Measurements from ENCODE around the gene POLR2E.

POLR2E gene

DNA sequence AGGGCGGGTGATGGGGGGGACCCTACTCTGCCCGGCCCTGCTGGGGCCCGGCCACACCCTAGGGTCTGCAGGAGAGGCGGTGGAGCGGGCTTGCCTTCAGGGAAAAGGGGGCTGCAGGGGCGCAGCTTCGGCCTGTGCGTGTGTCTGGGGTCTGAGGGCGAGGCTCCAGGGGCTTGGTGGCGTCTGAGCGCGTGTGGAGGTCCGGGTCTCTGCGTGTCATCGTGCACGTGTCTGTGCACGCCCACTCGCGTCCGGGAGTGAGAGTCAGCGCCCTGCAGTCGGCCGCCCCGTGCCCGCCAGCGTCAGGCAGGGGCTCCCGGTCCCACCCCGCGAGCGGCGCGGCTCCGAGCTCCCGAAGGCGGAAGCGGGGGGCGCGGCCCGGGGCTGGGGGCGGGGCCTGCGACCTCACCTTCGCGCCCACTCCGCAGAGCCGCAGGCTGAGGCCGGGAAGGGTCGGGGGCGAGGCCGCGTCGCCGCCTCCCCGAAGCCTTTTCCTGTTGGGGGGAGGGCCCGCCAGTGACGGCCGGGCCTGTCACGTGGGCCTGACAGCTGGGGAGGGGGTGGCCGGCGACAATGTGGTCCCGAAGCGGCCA, 28.3 kb downstream of the POLR2E start, which contains the start of gene ARHGAP45:
TSS of gene ARHGAP45 (plus strand) at position 420 of the 593 bp plus-strand sequence. CDS start 239 bp downstream, outside the sequence.
- TF ChIP-seq, protein P1, sequence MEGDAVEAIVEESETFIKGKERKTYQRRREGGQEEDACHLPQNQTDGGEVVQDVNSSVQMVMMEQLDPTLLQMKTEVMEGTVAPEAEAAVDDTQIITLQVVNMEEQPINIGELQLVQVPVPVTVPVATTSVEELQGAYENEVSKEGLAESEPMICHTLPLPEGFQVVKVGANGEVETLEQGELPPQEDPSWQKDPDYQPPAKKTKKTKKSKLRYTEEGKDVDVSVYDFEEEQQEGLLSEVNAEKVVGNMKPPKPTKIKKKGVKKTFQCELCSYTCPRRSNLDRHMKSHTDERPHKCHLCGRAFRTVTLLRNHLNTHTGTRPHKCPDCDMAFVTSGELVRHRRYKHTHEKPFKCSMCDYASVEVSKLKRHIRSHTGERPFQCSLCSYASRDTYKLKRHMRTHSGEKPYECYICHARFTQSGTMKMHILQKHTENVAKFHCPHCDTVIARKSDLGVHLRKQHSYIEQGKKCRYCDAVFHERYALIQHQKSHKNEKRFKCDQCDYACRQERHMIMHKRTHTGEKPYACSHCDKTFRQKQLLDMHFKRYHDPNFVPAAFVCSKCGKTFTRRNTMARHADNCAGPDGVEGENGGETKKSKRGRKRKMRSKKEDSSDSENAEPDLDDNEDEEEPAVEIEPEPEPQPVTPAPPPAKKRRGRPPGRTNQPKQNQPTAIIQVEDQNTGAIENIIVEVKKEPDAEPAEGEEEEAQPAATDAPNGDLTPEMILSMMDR (IDR thresholded peaks at IDR 0.05; ENCODE audit: extremely low read depth, missing control alignments): no peak
- DNase-seq (ENCODE audit: low spot score): peak; percentile 94

DNA sequence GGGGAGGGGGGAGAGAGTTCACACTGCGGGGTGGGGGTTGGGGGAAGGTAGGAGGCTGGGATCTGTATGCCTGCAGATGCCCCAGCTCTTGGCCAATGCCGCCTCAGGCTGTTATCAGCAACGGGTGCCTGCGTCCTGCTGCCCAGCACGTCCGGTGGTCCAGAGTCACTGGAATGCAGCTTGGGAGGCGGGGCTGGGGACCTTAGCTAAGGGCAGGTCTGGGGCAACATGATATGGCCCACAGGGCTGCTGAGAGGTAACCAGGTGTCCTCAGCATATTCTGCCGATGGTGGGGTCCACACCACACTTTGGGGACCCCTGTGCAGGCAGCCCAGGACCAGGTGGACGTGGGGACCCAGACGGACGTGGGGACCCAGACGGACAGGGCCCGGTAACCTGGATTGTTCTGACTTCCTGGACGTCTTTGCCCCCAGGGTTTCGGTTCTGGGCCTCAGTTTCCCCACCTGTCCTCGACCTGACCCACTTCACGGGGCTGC, 28.9 kb downstream of the POLR2E start:
- TF ChIP-seq, protein P1 (IDR thresholded peaks at IDR 0.05; ENCODE audit: extremely low read depth, missing control alignments): no peak
- DNase-seq (ENCODE audit: low spot score): no peak

DNA sequence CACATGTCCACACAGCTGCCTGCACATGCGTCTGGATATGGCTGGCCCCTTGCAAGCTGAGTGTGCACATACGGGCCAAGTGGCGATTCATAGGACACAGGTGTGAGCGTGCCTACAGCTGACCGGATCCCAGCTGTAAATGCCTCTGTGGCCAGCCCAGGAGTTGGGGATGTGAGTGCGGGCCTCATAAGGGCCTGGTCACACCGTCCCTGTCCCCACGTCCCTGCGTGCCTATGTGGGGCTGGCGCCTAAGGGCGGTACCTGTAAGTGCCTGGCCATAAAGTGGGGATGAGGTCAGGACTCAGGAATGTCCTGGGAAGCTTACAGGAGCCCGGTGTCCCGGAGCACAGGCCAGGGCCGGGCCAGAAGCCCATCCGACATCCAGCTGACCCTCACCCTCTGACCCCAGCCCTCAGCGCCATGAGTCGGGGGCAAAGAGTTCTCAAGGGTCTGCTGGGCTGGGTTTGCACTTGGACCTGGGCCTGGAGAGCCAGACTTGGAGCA, 29.5 kb downstream of the POLR2E start:
- no peak for DNase-seq (ENCODE audit: low spot score)
- TF ChIP-seq, protein P1 (IDR thresholded peaks at IDR 0.05; ENCODE audit: extremely low read depth, missing control alignments): no peak

DNA sequence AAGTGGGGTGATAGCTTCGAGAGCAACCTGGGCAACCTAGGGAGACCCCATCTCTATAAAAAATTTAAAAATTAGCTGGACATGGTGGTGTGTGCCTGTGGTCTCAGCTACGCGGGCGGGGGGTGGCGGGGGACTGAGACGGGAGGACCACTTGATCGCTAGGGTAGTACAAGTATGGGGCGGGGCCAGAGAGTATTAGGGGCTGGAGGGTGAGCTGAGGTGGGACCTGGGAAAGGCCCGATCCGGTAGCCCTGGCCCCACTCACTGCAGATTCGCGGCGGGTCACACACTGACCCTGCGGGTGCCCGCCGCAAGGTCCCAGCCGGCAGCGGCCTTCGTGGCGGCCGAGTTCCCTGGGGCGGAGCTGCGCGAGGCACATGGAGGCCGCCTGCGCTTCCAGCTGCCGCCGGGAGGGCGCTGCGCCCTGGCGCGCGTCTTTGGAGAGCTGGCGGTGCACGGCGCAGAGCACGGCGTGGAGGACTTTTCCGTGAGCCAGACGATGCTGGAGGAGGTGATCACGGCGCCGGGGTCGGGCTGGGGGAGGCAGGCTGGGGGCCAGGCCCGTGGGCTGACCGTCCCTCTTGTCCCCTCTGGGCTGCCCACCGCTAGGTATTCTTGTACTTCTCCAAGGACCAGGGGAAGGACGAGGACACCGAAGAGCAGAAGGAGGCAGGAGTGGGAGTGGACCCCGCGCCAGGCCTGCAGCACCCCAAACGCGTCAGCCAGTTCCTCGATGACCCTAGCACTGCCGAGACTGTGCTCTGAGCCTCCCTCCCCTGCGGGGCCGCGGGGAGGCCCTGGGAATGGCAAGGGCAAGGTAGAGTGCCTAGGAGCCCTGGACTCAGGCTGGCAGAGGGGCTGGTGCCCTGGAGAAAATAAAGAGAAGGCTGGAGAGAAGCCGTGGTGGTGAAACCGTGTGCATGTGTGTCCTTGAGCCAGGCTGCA, 30.2 kb downstream of the POLR2E start:
- DNase-seq (ENCODE audit: low spot score): peak; percentile 86
- TF ChIP-seq, protein P1 (IDR thresholded peaks at IDR 0.05; ENCODE audit: extremely low read depth, missing control alignments): peak; percentile 87

DNA sequence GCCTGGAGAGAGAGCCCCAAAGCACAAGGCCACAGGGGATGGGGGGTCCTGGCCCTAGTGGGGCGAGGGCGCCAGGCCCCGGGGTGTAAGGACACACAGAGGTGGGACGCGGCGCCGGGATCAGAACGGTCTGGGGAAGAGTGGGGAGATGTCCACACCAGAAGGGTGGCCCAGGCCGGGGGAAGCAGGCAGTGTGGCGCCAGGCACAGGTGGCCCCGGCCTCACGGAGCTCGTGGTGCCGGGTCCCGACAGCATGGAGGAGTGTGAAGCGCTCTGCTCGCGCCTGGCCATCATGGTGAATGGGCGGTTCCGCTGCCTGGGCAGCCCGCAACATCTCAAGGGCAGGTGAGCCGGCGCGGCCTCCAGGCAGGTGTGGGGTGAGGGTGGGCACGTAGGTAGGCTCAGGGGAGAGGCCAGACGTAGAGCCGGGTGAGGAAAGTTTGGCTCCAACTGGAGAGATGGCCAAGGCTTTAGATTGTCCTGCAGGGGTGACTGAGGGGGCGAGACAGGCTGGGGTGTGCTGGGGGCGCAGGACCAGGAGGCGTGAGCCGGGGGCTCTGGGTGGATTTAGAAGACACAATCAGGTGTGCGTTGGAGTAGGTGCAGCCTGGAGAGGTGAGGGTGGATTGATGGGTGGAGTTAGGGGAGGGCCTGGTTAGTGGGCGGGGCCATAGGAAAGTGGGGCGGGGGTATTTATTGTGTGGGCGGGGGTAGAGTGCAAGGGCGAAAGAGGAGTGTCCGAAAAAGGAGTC, 31.1 kb downstream of the POLR2E start:
- TF ChIP-seq, protein P1 (IDR thresholded peaks at IDR 0.05; ENCODE audit: extremely low read depth, missing control alignments): no peak
- no peak for DNase-seq (ENCODE audit: low spot score)

DNA sequence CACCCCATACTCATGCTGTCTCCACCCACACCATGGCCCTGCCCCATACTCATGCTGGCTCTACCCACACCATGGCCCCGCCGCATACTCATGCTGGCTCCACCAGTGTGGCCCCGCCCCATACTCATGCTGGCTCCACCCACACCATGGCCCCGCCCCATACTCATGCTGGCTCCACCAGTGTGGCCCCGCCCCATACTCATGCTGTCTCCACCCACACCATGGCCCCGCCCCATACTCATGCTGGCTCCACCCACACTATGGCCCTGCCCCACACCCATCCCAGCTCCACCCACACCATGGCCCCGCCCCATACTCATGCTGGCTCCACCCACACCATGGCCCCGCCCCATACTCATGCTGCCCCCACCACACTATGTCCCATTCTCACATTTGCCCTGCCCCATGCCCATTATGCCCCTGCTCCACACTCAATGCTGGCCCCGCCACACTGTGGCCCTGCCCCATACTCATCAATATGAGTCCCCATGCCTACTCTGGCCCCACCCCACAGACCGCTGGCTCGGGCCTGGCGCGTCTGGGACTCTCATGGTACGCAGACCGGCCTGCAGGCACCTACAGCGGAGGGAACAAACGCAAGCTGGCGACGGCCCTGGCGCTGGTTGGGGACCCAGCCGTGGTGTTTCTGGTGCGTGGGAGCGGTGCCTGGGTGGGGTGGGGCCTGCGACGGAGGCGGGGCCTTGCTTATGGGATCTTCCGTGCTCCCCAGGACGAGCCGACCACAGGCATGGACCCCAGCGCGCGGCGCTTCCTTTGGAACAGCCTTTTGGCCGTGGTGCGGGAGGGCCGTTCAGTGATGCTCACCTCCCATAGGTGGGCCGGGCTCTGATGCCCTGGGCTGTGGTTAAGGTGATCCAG, 31.9 kb downstream of the POLR2E start:
- TF ChIP-seq, protein P1 (IDR thresholded peaks at IDR 0.05; ENCODE audit: extremely low read depth, missing control alignments): no peak
- peak; percentile 71 for DNase-seq (ENCODE audit: low spot score)

All from GM20000 (cell line).